ENCODE data around the gene KCNQ1. TPM values are rescaled to one million over a fixed set of nuclear protein-coding genes. Genes with fewer than 3 reads are reported as not detected.

The KCNQ1 gene
- total RNA-seq, 1 experiment from 2014 or later = 0.71 TPM

DNA sequence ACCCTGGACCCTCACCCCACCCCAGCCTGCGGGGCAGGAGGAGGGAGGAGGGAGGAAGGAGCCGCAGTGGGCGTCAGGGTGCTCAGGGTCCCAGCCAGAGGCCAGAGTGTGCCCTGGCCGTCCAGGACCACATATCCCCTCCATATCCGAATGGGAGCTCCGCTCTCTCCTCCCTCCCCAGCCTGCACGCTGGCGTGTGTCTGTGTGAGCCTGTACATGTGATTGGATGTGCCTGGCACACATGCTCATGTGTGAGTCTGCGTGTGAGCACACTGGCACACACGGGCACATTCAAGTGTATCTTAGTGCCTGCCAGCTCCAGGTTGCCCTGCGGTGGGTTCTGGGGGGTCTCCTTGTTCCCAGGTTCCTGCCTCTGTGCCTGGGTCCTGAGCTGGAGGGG, 36.1 kb upstream of the KCNQ1 start:
- in situ Hi-C loops (cut with HindIII; ENCODE audit: low pct_unique_long_range_greater_than_20kb, low sequenced_read_pairs) = no loop called here
- DNase-seq (ENCODE audit: low read depth, low spot score) = no peak

GRCh38 chr11:2409126-2409525, 35.7 kb upstream of the KCNQ1 start:
- in situ Hi-C loops (cut with HindIII; ENCODE audit: low pct_unique_long_range_greater_than_20kb, low sequenced_read_pairs) = no loop called here
- no peak for DNase-seq (ENCODE audit: low read depth, low spot score)

- no peak for DNase-seq (ENCODE audit: low read depth, low spot score)
- in situ Hi-C loops (cut with HindIII; ENCODE audit: low pct_unique_long_range_greater_than_20kb, low sequenced_read_pairs) = no loop called here
These were observed 35.0 kb upstream of the KCNQ1 start for GRCh38 chr11:2409611-2410468.

- DNase-seq (ENCODE audit: low read depth, low spot score) = no peak
- in situ Hi-C loops (cut with HindIII; ENCODE audit: low pct_unique_long_range_greater_than_20kb, low sequenced_read_pairs) = no loop called here
These were observed 34.2 kb upstream of the KCNQ1 start for GRCh38 chr11:2410616-2411015.

GRCh38 chr11:2411446-2412305, 33.1 kb upstream of the KCNQ1 start:
- DNase-seq (ENCODE audit: low read depth, low spot score) = no peak
- in situ Hi-C loops (cut with HindIII; ENCODE audit: low pct_unique_long_range_greater_than_20kb, low sequenced_read_pairs) = no loop called here

GRCh38 chr11:2412323-2412722, 32.5 kb upstream of the KCNQ1 start:
- in situ Hi-C loops (cut with HindIII; ENCODE audit: low pct_unique_long_range_greater_than_20kb, low sequenced_read_pairs) = no loop called here
- DNase-seq (ENCODE audit: low read depth, low spot score) = no peak

DNA sequence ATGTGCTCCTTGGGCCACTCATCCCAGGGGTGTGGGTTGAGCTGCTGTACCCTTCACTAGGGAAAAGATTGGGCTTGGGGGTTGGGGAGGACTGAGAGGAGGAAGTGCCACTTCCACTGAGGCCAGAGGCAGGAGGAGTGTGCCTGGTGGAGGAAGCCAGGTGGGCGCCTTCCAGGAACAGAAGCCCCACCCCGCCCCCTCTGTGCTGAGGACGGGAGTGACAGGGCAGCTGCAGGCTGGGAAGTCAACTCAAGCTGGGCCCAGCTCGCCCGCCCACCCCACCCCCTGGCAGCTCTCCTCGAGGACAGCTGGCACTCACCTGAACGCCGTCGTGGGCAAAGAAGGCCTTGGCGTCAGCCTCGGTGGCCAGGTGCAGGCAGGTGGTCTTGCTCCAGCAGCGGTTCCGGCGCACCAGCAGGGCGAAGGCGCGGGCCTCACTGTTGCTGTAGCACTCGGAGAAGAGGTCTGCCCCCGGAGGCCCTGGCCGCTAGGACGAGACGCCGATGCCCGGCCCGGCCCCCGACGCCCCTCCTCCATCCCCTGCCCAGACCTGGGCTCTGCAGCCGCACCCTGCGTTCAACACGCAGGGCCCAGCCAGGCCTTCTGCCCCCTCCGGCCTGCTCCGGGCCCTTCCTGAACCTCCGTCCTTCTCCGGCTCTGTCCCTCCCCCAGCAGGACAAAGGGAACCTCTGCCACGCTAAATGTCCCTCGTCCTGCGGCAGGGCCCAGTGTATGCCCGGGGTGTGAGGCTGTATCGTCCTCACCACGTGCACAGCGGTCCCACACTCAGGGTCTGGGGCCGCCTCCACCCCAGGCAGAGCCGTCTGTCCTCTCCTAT, 30.8 kb upstream of the KCNQ1 start:
- no peak for DNase-seq (ENCODE audit: low read depth, low spot score)
- in situ Hi-C loops (cut with HindIII; ENCODE audit: low pct_unique_long_range_greater_than_20kb, low sequenced_read_pairs) = no loop called here

- in situ Hi-C loops (cut with HindIII; ENCODE audit: low pct_unique_long_range_greater_than_20kb, low sequenced_read_pairs) = no loop called here
- DNase-seq (ENCODE audit: low read depth, low spot score) = no peak
These were observed 30.2 kb upstream of the KCNQ1 start for GRCh38 chr11:2414616-2415015.

DNA sequence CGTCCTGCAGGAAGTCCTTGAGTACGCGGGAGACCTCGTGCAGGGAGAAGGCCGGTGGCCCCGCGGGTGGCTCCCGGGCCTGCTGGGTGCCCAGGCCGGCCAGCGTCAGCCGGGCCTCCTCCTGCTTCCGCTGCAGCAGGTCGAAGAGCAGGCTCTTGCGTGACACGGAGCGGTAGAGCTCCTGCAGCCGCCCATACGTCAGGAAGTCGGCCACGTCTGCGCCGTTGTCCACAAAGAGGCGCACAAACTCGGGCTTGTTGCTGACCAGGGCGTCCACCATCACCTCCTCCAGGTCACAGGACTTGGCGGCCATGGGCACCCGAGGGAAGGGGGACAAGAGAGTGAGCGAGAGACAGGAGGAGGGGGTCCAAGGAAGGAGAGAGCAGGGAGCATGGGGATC, 29.6 kb upstream of the KCNQ1 start:
- DNase-seq (ENCODE audit: low read depth, low spot score) = no peak
- in situ Hi-C loops (cut with HindIII; ENCODE audit: low pct_unique_long_range_greater_than_20kb, low sequenced_read_pairs) = no loop called here

DNA sequence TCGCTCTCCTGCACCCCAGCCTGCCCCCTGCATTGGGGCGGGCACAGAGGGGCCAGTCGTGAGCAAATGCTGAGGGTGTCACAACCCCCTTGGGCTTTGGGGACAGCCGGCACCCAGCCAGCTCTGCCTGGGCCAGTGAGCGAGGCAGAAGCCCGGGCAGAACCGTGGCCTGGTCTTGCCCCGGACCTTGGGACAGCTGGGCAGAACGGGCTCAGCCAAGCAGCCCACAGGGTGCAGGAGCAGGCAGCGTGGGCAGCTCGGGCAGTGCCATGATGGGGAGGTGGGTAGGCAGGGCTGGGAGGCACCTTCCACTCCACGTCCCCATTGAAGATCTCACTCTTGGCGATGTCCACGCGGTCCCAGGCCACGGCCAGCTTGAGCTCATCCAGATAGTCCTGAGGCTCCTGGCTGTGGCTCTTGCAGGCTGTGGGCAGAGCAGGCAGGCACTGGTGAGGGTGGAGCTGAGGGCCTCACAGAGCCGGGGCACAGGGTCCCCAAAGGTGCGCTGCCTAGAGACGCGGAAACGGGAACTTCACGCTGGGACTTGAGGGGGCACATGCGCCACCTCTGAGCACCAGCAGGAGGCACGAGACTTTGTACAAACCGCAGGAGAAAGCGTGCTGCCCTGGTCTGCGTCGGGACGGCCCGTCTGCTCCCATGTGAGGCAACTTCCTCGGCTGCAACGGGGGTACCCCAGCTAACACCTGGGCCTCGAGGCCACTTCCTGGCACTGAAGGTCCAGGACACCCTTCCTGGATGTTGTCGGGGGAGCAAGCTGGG, 29.0 kb upstream of the KCNQ1 start:
- in situ Hi-C loops (cut with HindIII; ENCODE audit: low pct_unique_long_range_greater_than_20kb, low sequenced_read_pairs) = no loop called here
- DNase-seq (ENCODE audit: low read depth, low spot score) = no peak

GRCh38 chr11:2416765-2417164, 28.0 kb upstream of the KCNQ1 start:
- DNase-seq (ENCODE audit: low read depth, low spot score) = no peak
- in situ Hi-C loops (cut with HindIII; ENCODE audit: low pct_unique_long_range_greater_than_20kb, low sequenced_read_pairs) = no loop called here

GRCh38 chr11:2417856-2418692, 26.7 kb upstream of the KCNQ1 start:
- no peak for DNase-seq (ENCODE audit: low read depth, low spot score)
- in situ Hi-C loops (cut with HindIII; ENCODE audit: low pct_unique_long_range_greater_than_20kb, low sequenced_read_pairs) = no loop called here

DNA sequence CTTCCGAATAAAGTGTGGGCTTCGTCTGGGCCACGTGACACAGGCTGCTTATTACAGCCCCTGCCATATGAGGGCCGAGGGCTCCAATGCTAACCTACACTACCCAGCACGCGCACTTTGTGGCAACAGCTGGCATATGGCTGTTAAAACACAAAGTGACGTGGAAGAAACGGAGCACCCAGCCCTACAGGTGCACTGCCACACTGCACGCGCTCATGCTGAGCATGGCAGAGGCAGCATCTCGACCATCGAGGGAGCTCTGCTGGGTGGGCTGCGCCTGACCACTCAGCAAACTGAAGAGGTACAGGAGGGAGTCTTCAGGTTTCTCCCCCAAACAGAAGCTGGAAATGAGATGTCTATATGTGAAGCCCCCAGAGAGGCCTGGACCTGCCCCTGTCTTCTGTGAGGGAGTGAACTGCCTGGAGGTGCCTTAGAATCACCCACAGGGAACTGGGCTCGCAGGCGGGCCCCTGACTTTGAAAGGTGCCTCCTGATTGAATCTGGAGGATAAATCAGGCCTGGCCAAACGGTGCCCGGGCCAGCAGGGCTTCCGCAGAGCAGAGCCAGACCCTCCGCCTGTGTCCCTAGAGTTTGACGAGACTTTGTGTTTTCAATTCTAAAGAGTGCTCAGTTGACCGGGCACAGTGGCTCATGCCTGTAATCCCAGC, 26.0 kb upstream of the KCNQ1 start:
- DNase-seq (ENCODE audit: low read depth, low spot score) = no peak
- in situ Hi-C loops (cut with HindIII; ENCODE audit: low pct_unique_long_range_greater_than_20kb, low sequenced_read_pairs) = no loop called here

GRCh38 chr11:2419638-2420501, 24.9 kb upstream of the KCNQ1 start:
- in situ Hi-C loops (cut with HindIII; ENCODE audit: low pct_unique_long_range_greater_than_20kb, low sequenced_read_pairs) = no loop called here
- peak; percentile 74 for DNase-seq (ENCODE audit: low read depth, low spot score)

DNA sequence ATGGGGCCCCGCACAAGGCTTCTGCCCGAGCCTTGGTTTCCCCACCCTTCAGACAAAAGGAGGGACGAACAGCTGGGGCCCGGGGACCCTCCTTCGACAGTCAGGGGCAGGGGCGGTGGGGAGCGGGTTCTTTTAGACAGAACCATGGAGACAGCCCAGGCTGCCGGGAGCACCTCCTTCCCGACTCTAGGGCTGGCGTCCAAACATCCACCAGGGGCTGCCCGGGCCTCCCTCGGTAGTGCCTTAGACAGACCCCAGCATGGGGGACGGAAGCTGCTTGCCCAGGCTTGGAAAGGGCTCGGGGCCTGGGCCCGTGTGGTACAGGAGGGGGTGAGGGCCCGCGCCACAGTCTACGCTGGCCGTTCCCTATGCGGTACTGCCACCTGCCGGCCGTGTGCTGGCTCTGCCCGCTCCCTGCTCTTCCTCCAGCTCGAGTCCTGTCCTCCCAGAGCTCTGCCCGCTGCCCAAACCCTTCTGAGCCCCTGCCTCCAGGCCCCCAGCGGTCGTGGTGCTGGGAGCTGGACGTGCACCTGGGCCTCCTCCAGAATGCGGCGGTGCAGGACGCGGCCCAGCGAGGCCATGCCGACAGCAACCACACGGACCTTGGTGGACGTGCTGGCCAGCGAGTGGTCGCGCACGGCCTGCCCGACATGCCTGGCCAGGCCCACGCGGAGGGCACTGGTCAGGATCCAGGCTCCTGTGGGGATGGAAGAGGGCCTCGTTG, 24.1 kb upstream of the KCNQ1 start:
- DNase-seq (ENCODE audit: low read depth, low spot score) = peak; percentile 72
- in situ Hi-C loops (cut with HindIII; ENCODE audit: low pct_unique_long_range_greater_than_20kb, low sequenced_read_pairs) = no loop called here

All from SK-MEL-5 (cell line).